ENCODE measurements around the gene IGSF21. TPM values are rescaled to one million over a fixed set of nuclear protein-coding genes. Genes with fewer than 3 reads are reported as not detected.

Gene IGSF21
- total and polyA plus RNA-seq, 2 donors (not counting 1 experiment from before 2014, with no cell fraction given): not detected

DNA sequence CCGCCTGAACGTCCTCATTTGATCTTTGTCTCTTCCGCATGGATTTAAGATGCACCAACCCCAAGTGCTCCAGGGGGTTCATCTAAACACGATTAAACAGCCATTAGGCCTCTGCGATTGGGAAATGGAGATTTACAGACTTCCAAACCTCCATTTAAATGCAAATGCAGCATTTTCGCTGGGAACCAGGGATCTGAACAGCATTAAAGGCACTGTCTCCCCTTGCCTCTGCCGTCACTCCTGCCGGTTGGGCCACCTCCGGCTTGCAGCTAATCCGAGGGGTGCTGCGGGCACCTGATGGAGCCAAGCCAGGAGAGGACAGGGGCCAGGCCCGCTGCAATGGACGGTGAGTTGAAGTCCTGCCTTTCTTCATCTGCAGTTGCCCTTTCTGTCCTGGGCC lies 302.8 kb downstream of the IGSF21 start:
- Mint-ChIP-seq H3K4me1 (no peaks in the 10 kb centered on the region), H3K27ac (no peak overlapping the region), H3K9me3 (ENCODE audit: insufficient read depth) (peaks cover 8% of the 10 kb centered on the region), H3K27me3 (peaks cover 14% of the 10 kb centered on the region), H3K4me3 (no peak overlapping the region)
- peaks cover 0 to 2% (median 0%) of the 10 kb centered on the region in 4 experiments for H3K27me3 ChIP-seq (replicated peaks in 1 of 4; ENCODE audit: control extremely low read depth in 1 of 4, control insufficient read depth in 3 of 4, insufficient read depth in 4 of 4, low read length in 3 of 4)
- H3K9ac ChIP-seq (ENCODE audit: low read length): no peak overlapping the region
- ATAC-seq (ENCODE audit: low read depth): no peak
- TF ChIP-seq, protein P1, sequence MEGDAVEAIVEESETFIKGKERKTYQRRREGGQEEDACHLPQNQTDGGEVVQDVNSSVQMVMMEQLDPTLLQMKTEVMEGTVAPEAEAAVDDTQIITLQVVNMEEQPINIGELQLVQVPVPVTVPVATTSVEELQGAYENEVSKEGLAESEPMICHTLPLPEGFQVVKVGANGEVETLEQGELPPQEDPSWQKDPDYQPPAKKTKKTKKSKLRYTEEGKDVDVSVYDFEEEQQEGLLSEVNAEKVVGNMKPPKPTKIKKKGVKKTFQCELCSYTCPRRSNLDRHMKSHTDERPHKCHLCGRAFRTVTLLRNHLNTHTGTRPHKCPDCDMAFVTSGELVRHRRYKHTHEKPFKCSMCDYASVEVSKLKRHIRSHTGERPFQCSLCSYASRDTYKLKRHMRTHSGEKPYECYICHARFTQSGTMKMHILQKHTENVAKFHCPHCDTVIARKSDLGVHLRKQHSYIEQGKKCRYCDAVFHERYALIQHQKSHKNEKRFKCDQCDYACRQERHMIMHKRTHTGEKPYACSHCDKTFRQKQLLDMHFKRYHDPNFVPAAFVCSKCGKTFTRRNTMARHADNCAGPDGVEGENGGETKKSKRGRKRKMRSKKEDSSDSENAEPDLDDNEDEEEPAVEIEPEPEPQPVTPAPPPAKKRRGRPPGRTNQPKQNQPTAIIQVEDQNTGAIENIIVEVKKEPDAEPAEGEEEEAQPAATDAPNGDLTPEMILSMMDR (IDR thresholded peaks at IDR 0.05): no peak
- TF ChIP-seq EZH2 (IDR thresholded peaks at IDR 0.05; ENCODE audit: borderline replicate concordance, insufficient read depth, low read depth, low read length, poor library complexity, severe bottlenecking): no peak
- no peak overlapping the region for H3K27ac ChIP-seq (ENCODE audit: low read length in 2 of 2)
- H4K20me1 ChIP-seq (ENCODE audit: control insufficient read depth, insufficient read depth, low read length, poor library complexity, severe bottlenecking): no peaks in the 10 kb centered on the region
- intact Hi-C loops (cut with micrococcal nuclease): no loop called here
- H3K4me2 ChIP-seq (replicated peaks; ENCODE audit: low read depth, low read length, poor library complexity, severe bottlenecking): no peak overlapping the region
- no peaks in the 10 kb centered on the region for H3K79me2 ChIP-seq (ENCODE audit: control insufficient read depth, insufficient read depth, low read length)
- H2AFZ ChIP-seq (ENCODE audit: insufficient read depth, low read depth, low read length, poor library complexity, severe bottlenecking): no peak overlapping the region
- no peaks in the 10 kb centered on the region for H3K4me1 ChIP-seq (ENCODE audit: control insufficient read depth in 2 of 2, insufficient read depth in 2 of 2, low read length in 2 of 2)
- CTCF ChIA-PET: no interaction called here
- H3K9me3 ChIP-seq (ENCODE audit: control extremely low read depth in 1 of 3, control insufficient read depth in 2 of 3, insufficient read depth in 1 of 3, low read length in 2 of 3): peaks cover 0 to 23% (median 8%) of the 10 kb centered on the region in 3 donors
- no peaks in the 10 kb centered on the region for H3K36me3 ChIP-seq (replicated peaks in 1 of 2; ENCODE audit: control extremely low read depth in 1 of 2, control insufficient read depth in 1 of 2, extremely low read depth in 1 of 2, insufficient read depth in 2 of 2, low read length in 1 of 2)
- 63% methylated on average over 12 of the region's 13 CpGs for WGBS (ENCODE audit: insufficient coverage)
- no peak for DNase-seq
- H3K4me3 ChIP-seq (ENCODE audit: control extremely low read depth in 1 of 5, extremely low read depth in 1 of 5, insufficient read depth in 1 of 5, low read depth in 2 of 5, low read length in 4 of 5): no peak overlapping the region
- POLR2A ChIA-PET: no interaction called here

- intact Hi-C loops (cut with micrococcal nuclease): no loop called here
- H3K4me3 ChIP-seq (ENCODE audit: control extremely low read depth in 1 of 5, extremely low read depth in 1 of 5, insufficient read depth in 1 of 5, low read depth in 2 of 5, low read length in 4 of 5): no peak overlapping the region
- no peaks in the 10 kb centered on the region for H3K79me2 ChIP-seq (ENCODE audit: control insufficient read depth, insufficient read depth, low read length)
- Mint-ChIP-seq H3K4me3 (no peak overlapping the region), H3K9me3 (ENCODE audit: insufficient read depth) (peaks cover 8% of the 10 kb centered on the region), H3K27me3 (peaks cover 10% of the 10 kb centered on the region), H3K27ac (no peak overlapping the region), H3K4me1 (no peaks in the 10 kb centered on the region)
- no peaks in the 10 kb centered on the region for H3K36me3 ChIP-seq (replicated peaks in 1 of 2; ENCODE audit: control extremely low read depth in 1 of 2, control insufficient read depth in 1 of 2, extremely low read depth in 1 of 2, insufficient read depth in 2 of 2, low read length in 1 of 2)
- no peak overlapping the region for H2AFZ ChIP-seq (ENCODE audit: insufficient read depth, low read depth, low read length, poor library complexity, severe bottlenecking)
- no peak for TF ChIP-seq EZH2 (IDR thresholded peaks at IDR 0.05; ENCODE audit: borderline replicate concordance, insufficient read depth, low read depth, low read length, poor library complexity, severe bottlenecking)
- TF ChIP-seq, protein P1 (IDR thresholded peaks at IDR 0.05): no peak
- ChIA-PET POLR2A (no interaction called here), CTCF (no interaction called here)
- no peak overlapping the region for H3K27ac ChIP-seq (ENCODE audit: low read length in 2 of 2)
- no peak overlapping the region for H3K4me2 ChIP-seq (replicated peaks; ENCODE audit: low read depth, low read length, poor library complexity, severe bottlenecking)
- H3K4me1 ChIP-seq (ENCODE audit: control insufficient read depth in 2 of 2, insufficient read depth in 2 of 2, low read length in 2 of 2): no peaks in the 10 kb centered on the region
- peaks cover 0 to 23% (median 8%) of the 10 kb centered on the region in 3 donors for H3K9me3 ChIP-seq (ENCODE audit: control extremely low read depth in 1 of 3, control insufficient read depth in 2 of 3, insufficient read depth in 1 of 3, low read length in 2 of 3)
- peaks cover 0 to 2% (median 0%) of the 10 kb centered on the region in 4 experiments for H3K27me3 ChIP-seq (replicated peaks in 1 of 4; ENCODE audit: control extremely low read depth in 1 of 4, control insufficient read depth in 3 of 4, insufficient read depth in 4 of 4, low read length in 3 of 4)
- DNase-seq (no peak), ATAC-seq (ENCODE audit: low read depth) (no peak)
- 83% methylated on average over 1 of the region's 2 CpGs for WGBS (ENCODE audit: insufficient coverage)
- H3K9ac ChIP-seq (ENCODE audit: low read length): no peak overlapping the region
- H4K20me1 ChIP-seq (ENCODE audit: control insufficient read depth, insufficient read depth, low read length, poor library complexity, severe bottlenecking): no peaks in the 10 kb centered on the region
These were observed 303.7 kb downstream of the IGSF21 start for GRCh38 chr1:18411321-18411720.
